NOMO-1 treated with dmso at 0.1 percent for 144 hours (cell line): ENCODE results near the gene TMEM150A.
A peak's percentile ranks its signal among the peaks of the same experiment; 100 is the strongest.
"Not testable (repeated sequence)": the region's sequence is repeated elsewhere in the genome, so short reads cannot be mapped to it uniquely, and the experiment has no call there.

Experiments
- DNase-seq: peaks from one replicate; lab custom pipeline; 2025; ENCODE audit not compliant: unreplicated experiment; lab: John Stamatoyannopoulos, UW

The TMEM150A gene

DNA sequence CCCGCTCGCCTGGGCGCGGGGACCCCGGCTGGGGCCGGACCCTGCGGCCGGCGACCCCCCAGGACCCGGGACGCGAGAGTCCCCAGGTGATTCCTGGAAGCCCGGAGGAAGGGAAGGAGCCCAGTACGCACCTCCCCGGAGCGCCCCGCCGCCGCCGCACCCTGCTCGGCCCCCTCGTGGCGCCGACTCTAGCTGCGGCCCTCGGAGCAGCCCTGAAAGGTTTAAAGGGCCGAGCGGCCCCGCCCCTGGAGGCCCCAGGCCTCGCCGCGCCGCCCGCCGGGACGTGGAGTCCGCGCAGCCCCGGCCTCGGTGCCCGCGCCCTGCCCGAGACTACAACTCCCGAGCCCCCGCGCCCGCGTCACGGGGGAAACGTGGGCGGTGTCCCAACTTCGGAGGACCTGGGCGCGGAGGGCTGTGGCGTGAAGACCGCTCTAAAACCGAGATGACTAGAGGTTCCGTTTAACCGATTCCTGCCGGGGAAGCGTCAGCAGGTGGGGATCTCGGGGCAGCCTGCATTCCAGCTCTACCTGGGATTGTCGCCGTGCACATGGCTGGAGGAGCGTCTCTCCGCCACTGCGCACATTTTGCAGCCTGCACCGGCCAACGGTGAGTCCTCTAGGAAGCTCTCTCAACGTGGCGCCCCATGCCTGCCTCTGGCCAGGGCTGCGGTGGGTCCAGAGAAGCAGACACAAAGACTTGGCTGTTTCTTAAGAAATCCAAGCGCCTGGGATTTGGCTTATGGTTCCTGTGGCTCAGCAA lies at the start of gene TMEM150A:
Gene TMEM150A, minus strand, starts transcription at position 223 of the 759 bp plus-strand sequence. CDS start 750 bp downstream, outside the sequence.
- peak; percentile 85 for DNase-seq

GRCh38 chr2:85652056-85652455 lies 49.6 kb upstream of the TMEM150A start:
- no peak for DNase-seq

GRCh38 chr2:85651097-85651496 lies 48.6 kb upstream of the TMEM150A start:
- no peak for DNase-seq

GRCh38 chr2:85650456-85650855 lies 48.0 kb upstream of the TMEM150A start:
- DNase-seq = no peak

DNA sequence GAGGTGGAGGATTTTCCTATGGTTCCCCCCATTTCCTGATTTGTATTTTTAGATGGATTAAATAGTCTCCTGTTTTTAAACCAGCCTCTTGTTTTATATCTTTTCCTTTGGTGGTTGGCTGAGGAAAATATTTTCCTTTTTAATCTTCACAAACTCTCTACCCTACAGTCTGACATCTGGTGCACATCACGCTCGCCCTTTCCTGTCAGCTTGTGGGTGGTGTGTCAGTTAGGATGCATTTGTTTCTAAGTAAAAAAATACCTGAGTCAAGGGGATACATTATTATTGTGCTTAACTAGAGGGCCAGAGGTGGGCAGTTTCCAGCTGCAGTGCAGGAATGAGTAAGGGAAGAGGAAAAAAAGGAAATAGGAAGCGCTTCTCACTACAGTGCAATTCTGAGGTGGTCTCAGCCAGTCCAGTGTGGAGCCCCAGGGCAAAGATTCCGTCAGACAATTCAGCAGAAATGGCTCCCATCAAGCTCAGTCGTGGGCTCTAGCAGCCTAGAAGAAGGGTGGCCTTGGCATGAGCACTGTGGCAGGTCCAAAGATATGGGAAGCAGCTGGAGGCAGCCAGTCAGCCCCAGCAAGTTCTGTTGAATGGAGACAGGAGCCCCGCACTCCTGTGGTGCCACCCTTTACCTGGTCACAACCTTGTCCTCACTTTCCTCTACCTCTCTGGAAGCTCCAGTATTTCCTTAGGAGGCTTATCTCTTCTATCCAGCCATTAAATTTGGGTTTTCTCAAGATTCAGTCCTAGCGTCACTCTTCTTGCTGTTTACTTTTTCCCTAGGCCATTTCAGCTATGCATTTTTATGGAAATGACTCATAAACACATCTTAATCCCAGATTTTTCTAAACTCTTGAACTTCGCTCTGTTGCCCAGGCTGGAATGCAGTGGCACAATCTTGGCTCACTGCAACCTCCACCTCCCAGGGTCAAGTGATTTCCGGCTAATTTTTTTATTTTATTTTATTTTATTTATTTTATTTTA lies 47.0 kb upstream of the TMEM150A start:
- no peak for DNase-seq

DNA sequence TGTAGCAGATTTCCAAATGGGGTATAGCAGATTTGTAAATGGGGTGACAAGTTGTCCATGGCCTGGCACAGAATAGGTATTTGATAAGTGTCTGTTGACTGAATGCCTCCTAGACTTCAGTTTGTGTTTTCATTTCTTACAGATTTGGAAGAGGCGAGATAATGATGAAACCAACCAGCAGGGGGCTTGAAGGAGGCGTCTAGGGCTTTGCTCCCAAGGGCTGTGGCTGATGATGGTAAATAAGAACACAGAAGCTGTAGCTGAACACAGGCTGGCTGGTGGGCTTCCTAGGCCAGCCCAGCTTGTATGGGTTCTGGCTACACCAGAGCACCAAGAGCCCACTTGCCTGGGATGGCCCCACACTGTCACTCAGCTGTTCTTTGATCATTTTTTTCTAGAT lies 46.1 kb upstream of the TMEM150A start:
- DNase-seq = no peak

- DNase-seq = peak; percentile 86
These were observed 45.5 kb upstream of the TMEM150A start for GRCh38 chr2:85647823-85648526.

- no peak for DNase-seq
These were observed 43.7 kb upstream of the TMEM150A start for GRCh38 chr2:85646166-85646565.

- no peak for DNase-seq
These were observed 42.4 kb upstream of the TMEM150A start for GRCh38 chr2:85644909-85645308.

- DNase-seq = no peak
These were observed 40.2 kb upstream of the TMEM150A start for GRCh38 chr2:85642725-85643124.

GRCh38 chr2:85635636-85636035 lies 33.1 kb upstream of the TMEM150A start:
- no peak for DNase-seq

DNA sequence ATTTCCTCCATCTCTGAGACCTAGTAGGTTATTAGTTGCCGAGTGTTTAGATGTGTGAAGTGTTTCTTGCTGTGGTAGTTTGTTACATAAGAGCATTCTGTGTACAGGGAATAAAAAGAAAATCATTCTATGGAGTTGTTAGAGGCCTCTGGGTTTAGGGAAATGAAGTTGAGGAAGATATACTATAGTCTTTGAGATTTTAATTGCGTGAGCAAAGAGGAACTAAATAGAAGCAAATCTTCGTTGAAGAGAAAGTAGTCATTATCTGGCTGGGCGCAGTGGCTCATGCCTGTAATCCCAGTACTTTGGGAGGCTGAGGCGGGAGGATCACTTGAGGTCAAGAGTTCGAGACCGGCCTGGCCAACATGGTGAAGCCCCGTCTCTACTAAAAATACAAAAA lies 32.5 kb upstream of the TMEM150A start:
- no peak for DNase-seq

- no peak for DNase-seq
These were observed 28.8 kb upstream of the TMEM150A start for GRCh38 chr2:85631316-85631715.

GRCh38 chr2:85628658-85629057 lies 26.2 kb upstream of the TMEM150A start:
- no peak for DNase-seq

GRCh38 chr2:85623991-85624390 lies 21.5 kb upstream of the TMEM150A start:
- DNase-seq = no peak

DNA sequence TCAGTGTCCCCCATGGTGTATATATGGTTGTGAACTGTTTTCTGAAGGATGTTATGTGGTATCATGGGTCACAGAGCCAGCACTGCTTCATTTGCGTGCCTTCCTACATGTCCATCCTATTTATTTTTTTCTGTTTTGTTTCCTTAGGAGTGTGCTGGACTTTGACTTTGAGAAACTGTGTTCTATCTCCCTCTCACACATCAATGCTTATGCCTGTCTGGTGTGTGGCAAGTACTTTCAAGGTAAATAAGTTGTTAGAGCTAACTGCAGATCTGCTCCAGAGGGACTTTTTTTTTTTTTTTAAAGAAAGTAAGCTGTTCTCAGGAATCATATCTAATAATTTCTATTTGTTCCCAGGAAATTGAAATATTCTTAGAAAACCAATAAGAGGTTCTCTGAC lies 18.8 kb upstream of the TMEM150A start:
- DNase-seq = no peak

- DNase-seq = no peak
These were observed 17.1 kb upstream of the TMEM150A start for GRCh38 chr2:85619617-85620016.

- not testable (repeated sequence) for DNase-seq
These were observed 15.2 kb upstream of the TMEM150A start for GRCh38 chr2:85617723-85618122.

- no peak for DNase-seq
These were observed 12.9 kb upstream of the TMEM150A start for GRCh38 chr2:85615413-85615728.

GRCh38 chr2:85614757-85615156 lies 12.3 kb upstream of the TMEM150A start:
- DNase-seq = not testable (repeated sequence)

DNA sequence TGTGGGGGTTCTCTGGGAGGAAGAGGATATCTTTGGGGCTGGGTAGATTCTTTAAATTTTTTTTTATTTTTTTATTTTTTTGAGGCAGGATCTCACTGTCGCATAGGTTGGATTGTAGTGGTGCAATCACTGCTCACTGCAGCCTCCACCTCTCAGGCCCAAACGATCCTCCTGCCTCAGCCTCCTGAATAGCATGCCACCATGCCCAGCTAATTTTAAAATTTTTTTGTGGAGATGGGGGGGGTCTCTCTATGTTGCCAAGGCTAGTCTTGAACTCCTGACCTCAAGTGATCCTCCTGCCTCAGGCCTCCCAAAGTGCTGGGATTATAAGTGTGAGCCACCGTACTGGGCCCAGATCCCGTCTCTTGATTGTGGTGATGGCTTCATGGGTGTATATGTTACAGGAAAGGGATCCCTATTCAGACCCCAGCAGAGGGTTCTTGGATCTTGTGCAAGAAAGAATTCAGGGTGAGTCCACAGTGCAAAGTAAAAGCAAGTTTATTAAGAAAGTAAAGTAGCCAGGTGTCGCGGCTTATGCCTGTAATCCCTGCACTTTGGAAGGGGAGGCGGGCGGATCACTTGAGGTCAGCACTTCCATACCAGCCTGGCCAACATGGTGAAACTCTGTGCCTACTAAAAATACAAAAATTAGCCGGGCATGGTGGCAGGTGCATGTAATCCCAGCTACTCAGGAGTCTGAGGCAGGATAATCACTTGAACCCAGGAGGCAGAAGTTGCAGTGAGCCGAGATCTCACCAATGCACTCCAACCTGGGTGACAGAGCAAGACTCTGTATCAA lies 11.4 kb upstream of the TMEM150A start:
- DNase-seq = no peak
